Measurements from ENCODE around the gene SCMH1. TPM values are rescaled to one million over a fixed set of nuclear protein-coding genes. Genes with fewer than 3 reads are reported as not detected.

SCMH1 gene
- total and polyA plus RNA-seq, 4 donors, result 6.6 to 12.8 (median 10.5) TPM

DNA sequence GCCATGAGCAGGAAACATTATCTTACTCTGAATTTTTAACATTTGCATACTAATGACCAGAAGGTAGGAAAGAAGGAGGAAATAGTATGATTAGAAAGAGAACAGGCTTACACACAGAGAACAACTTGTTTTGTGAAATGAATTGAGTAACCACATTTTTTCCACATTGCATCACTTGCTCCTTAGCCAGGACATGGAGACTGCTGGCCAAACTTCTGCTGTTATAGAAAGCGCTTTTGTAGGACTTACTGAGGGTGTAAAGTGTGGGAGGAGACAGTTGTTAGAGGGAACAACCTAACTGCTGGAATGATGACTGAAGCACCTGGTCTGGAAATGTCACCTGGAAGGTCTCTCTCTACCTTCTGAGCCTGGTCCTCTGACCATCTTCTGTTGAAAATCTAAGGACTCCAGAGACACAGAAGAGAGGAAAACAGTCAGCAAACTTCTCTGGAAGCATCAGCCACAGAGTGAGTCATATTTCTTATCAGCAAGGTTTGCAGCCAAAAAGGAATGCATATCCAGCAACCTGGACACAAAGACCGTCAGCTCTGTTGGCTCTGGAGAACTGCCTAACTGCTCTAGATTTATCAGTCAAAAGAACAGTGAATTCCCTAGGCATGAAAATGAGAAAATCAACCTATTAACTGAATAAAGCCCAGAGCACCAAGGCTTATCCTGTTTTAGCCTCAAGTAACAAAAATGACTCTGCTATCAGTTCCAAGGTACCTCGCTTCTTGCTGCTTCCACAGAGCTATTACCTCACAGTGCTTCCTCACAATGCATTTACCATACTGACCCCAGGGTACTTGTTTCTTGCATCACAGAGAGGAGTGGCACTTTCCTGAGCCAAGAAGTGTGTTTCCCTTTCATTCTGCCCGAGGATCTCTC lies 132.6 kb downstream of the SCMH1 start:
- no peak overlapping the region for H3K4me3 ChIP-seq (ENCODE audit: low read depth in 1 of 3, low read length in 3 of 3)

More for the DNA sequence above, 132.6 kb downstream of the SCMH1 start:
- Histone ChIP-seq H3K4me1 (ENCODE audit: control insufficient read depth in 4 of 4, insufficient read depth in 4 of 4, low read length in 3 of 4) (peaks cover 6 to 19% (median 17%) of the 10 kb centered on the region in 4 donors), H3K27ac (ENCODE audit: low read depth in 1 of 2, low read length in 2 of 2) (peak overlapping the region; percentile 81 to 86), H3K9me3 (ENCODE audit: control insufficient read depth in 4 of 4, low read length in 3 of 4) (no peaks in the 10 kb centered on the region), H3K36me3 (ENCODE audit: control insufficient read depth in 4 of 4, insufficient read depth in 3 of 4, low read depth in 1 of 4, low read length in 3 of 4) (peaks cover 0 to 12% (median 1%) of the 10 kb centered on the region in 4 donors), H3K9ac (ENCODE audit: low read depth in 1 of 2, low read length in 2 of 2) (peak overlapping the region in 1 of 2 donors; percentile 16), H3K27me3 (ENCODE audit: control insufficient read depth in 4 of 4, insufficient read depth in 4 of 4, low read length in 3 of 4) (no peaks in the 10 kb centered on the region)
- WGBS, result 19% methylated on average over 4 of the region's 4 CpGs
- no peak for DNase-seq (ENCODE audit: low spot score)
- no peak for TF ChIP-seq REST (IDR thresholded peaks at IDR 0.05)
- peak; percentile 91 for TF ChIP-seq SP1 (IDR thresholded peaks at IDR 0.05)
- TF ChIP-seq FOXA1 (IDR thresholded peaks at IDR 0.05), result no peak
- peak; percentile 94 for TF ChIP-seq ATF3 (IDR thresholded peaks at IDR 0.05)
- peak; percentile 26 to 52 for TF ChIP-seq RAD21 (IDR thresholded peaks at IDR 0.05)
- TF ChIP-seq CTCF (IDR thresholded peaks at IDR 0.05; ENCODE audit: low read depth, low read length, missing input control), result no peak
- no peak for TF ChIP-seq ZBTB33 (IDR thresholded peaks at IDR 0.05)
- peak; percentile 66 to 67 for TF ChIP-seq HNF4A (conservative IDR thresholded peaks at IDR 0.05)
- peak; percentile 63 for TF ChIP-seq YY1 (IDR thresholded peaks at IDR 0.05)
- no peak for TF ChIP-seq FOXA2 (IDR thresholded peaks at IDR 0.05)
- no peak for TF ChIP-seq TAF1 (conservative IDR thresholded peaks at IDR 0.05)
- TF ChIP-seq HNF4G (IDR thresholded peaks at IDR 0.05), result no peak
- TF ChIP-seq JUND (IDR thresholded peaks at IDR 0.05), result peak; percentile 97 to 99
- TF ChIP-seq MAX (IDR thresholded peaks at IDR 0.05), result peak; percentile 66
- TF ChIP-seq NR2F2 (IDR thresholded peaks at IDR 0.05), result peak; percentile 37
- TF ChIP-seq RXRA (IDR thresholded peaks at IDR 0.05), result peak; percentile 69 to 70
- no peak for TF ChIP-seq GABPA (IDR thresholded peaks at IDR 0.05 in 1 of 2, conservative IDR thresholded peaks at IDR 0.05 in 1 of 2)
- TF ChIP-seq EGR1 (IDR thresholded peaks at IDR 0.05; ENCODE audit: low read depth in 2 of 2), result peak; percentile 61 to 79
